ENCODE measurements around the gene CUX1. TPM values are rescaled to one million over a fixed set of nuclear protein-coding genes. Genes with fewer than 3 reads are reported as not detected.
A peak's percentile ranks its signal among the peaks of the same experiment; 100 is the strongest.

Gene CUX1
- total RNA-seq, 1 experiment from 2014 or later = 47.6 TPM

DNA sequence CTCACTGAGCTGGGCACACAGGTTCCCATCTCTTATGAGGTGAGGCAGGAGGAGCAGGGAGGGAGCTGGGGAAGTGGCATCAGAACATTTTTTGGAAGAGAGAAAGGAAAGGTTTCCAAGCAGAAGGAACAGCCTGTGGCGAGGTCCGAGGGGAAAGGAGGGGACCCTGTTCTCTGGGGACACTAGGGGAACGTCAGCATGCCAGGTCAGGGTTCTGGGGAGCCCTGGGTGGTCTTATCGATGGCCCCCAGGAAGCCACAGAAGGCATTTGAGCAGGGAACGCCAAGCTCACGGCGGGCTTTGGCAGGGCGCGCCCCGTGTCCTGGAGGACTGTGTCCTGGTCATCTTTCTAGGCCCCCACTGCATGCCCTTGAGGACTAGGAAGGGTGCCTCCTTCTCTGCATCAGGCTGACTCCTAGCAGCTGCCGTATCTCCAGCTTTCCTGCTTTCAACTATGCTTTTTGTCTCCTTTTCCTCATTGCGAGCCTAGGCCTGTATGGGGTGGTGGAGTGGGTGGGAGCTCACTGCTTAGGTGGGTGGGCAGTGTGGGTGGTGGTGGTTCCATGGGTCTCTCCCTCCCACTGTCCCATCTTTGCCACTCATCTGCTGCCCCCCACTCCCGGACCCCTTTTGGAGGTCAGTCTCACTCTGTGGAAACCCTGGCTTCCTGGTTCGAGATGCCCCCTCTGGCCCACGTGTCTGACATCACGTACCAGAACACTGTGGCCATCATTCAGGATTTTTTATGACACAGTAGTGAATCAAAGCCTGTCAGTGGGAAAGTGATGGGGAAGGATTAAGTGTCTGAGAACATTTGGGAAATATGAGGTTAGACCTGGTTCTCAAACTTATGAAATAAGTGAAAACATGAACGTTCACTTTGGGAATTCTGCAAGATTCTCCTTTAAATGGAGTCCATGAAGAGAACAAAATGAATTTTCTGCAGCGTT lies 89.1 kb downstream of the CUX1 start:
- TF ChIP-seq, protein P1, sequence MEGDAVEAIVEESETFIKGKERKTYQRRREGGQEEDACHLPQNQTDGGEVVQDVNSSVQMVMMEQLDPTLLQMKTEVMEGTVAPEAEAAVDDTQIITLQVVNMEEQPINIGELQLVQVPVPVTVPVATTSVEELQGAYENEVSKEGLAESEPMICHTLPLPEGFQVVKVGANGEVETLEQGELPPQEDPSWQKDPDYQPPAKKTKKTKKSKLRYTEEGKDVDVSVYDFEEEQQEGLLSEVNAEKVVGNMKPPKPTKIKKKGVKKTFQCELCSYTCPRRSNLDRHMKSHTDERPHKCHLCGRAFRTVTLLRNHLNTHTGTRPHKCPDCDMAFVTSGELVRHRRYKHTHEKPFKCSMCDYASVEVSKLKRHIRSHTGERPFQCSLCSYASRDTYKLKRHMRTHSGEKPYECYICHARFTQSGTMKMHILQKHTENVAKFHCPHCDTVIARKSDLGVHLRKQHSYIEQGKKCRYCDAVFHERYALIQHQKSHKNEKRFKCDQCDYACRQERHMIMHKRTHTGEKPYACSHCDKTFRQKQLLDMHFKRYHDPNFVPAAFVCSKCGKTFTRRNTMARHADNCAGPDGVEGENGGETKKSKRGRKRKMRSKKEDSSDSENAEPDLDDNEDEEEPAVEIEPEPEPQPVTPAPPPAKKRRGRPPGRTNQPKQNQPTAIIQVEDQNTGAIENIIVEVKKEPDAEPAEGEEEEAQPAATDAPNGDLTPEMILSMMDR (IDR thresholded peaks at IDR 0.05; ENCODE audit: unreplicated experiment) = no peak
- CTCF ChIA-PET = interaction anchor here (0.6 to 1.2 kb wide), 3 partner anchors 15 to 1419 kb away, joined by 3 read pairs; no protein-coding TSS in a partner anchor

GRCh38 chr7:101910991-101911799 lies 93.8 kb downstream of the CUX1 start:
- intact Hi-C loops (cut with micrococcal nuclease) = no loop called here
- H3K9me3 Mint-ChIP-seq (ENCODE audit: unreplicated experiment) = no peaks in the 10 kb centered on the region
- no peak for DNase-seq (ENCODE audit: unreplicated experiment)
- no TSS peak for BruUV-seq (replicated peaks)
- H3K36me3 Mint-ChIP-seq (ENCODE audit: insufficient read depth, unreplicated experiment) = peaks cover 9% of the 10 kb centered on the region
- no peaks in the 10 kb centered on the region for H3K4me1 Mint-ChIP-seq (ENCODE audit: insufficient read depth, unreplicated experiment)
- no peak overlapping the region for H3K4me3 Mint-ChIP-seq (ENCODE audit: unreplicated experiment)
- TF ChIP-seq, protein P1 (IDR thresholded peaks at IDR 0.05; ENCODE audit: unreplicated experiment) = no peak
- H3K27me3 Mint-ChIP-seq (ENCODE audit: insufficient read depth, unreplicated experiment) = no peaks in the 10 kb centered on the region
- H3K27ac Mint-ChIP-seq (ENCODE audit: low read depth, unreplicated experiment) = no peak overlapping the region
- ChIA-PET POLR2A (interaction anchor here (0.6 kb wide), 2 partner anchors 15 to 60 kb away, joined by 3 read pairs; no protein-coding TSS in a partner anchor), CTCF (interaction anchor here (0.6 to 0.7 kb wide), 2 partner anchors 49 to 361 kb away, joined by 3 read pairs; no protein-coding TSS in a partner anchor)

More for the DNA sequence above, 89.1 kb downstream of the CUX1 start:
- Mint-ChIP-seq H3K36me3 (ENCODE audit: insufficient read depth, unreplicated experiment) (no peaks in the 10 kb centered on the region), H3K9me3 (ENCODE audit: unreplicated experiment) (no peaks in the 10 kb centered on the region), H3K4me1 (ENCODE audit: insufficient read depth, unreplicated experiment) (no peaks in the 10 kb centered on the region), H3K4me3 (ENCODE audit: unreplicated experiment) (no peak overlapping the region), H3K27ac (ENCODE audit: low read depth, unreplicated experiment) (no peak overlapping the region), H3K27me3 (ENCODE audit: insufficient read depth, unreplicated experiment) (no peaks in the 10 kb centered on the region)
- no peak for DNase-seq (ENCODE audit: unreplicated experiment)
- intact Hi-C loops (cut with micrococcal nuclease) = no loop called here
- BruUV-seq (replicated peaks) = no TSS peak
- POLR2A ChIA-PET = interaction anchor here (0.5 to 0.7 kb wide), 2 partner anchors 210 to 302 kb away, joined by 3 read pairs; no protein-coding TSS in a partner anchor

- peak; percentile 8 for DNase-seq (ENCODE audit: unreplicated experiment)
- H3K4me1 Mint-ChIP-seq (ENCODE audit: insufficient read depth, unreplicated experiment) = no peaks in the 10 kb centered on the region
- H3K27ac Mint-ChIP-seq (ENCODE audit: low read depth, unreplicated experiment) = no peak overlapping the region
- H3K9me3 Mint-ChIP-seq (ENCODE audit: unreplicated experiment) = no peaks in the 10 kb centered on the region
- POLR2A ChIA-PET = interaction anchor here (0.6 kb wide), 1 partner anchor 29 kb away, joined by 3 read pairs; no protein-coding TSS in a partner anchor
- no peak overlapping the region for H3K4me3 Mint-ChIP-seq (ENCODE audit: unreplicated experiment)
- H3K36me3 Mint-ChIP-seq (ENCODE audit: insufficient read depth, unreplicated experiment) = peaks cover 18% of the 10 kb centered on the region
- CTCF ChIA-PET = interaction anchor here (0.6 to 1.2 kb wide), 3 partner anchors 19 to 303 kb away, joined by 3 read pairs; no protein-coding TSS in a partner anchor
- BruUV-seq (replicated peaks) = no TSS peak
- H3K27me3 Mint-ChIP-seq (ENCODE audit: insufficient read depth, unreplicated experiment) = no peaks in the 10 kb centered on the region
- intact Hi-C loops (cut with micrococcal nuclease) = no loop called here
- TF ChIP-seq, protein P1 (IDR thresholded peaks at IDR 0.05; ENCODE audit: unreplicated experiment) = no peak
Observed at GRCh38 chr7:101911800-101912715, 94.6 kb downstream of the CUX1 start.
